SK-N-MC (cell line): ENCODE measurements around the gene DOP1A.

Source experiments
- EZH2 ChIP-seq: fragments of 200-600 bp; sonication (generic); IDR thresholded peaks from one replicate; pipeline ENCODE4 v1.6.1; 2017; ENCODE audit warnings: antibody characterized with exemption
- POLR2AphosphoS5 ChIP-seq: IDR thresholded peaks from 2 replicates; pipeline ENCODE4 v1.6.1; 2012; ENCODE audit warnings: mild to moderate bottlenecking, low read depth, low read length, borderline replicate concordance

DNA sequence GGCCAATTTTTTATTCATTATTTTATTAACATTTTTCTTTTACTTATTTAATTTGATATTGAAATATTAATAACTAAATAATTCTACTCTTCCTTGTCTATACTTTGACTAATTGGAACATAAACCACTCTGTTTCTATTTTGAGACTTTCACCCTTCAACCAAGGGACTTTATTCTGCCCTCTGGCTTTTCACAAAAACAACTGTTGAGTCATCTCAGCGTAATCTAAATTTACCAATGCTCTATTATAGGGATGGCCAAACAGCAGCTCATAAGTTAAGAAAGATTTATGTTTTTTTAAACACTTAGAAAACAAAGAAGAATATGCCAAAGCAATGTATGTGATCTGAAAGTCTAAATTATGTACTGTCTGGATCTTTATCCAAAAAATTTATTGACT lies 46.7 kb downstream of the DOP1A start:
- TF ChIP-seq EZH2 = no peak
- TF ChIP-seq POLR2AphosphoS5 = no peak
